ENCODE results near the gene KNOP1.

GRCh38 chr16:19705146-19705501 is 12.9 kb downstream of the KNOP1 start:
- TF ChIP-seq CTCF (IDR thresholded peaks at IDR 0.05; ENCODE audit: low read depth, low read length, poor library complexity, severe bottlenecking) (no peak), EZH2phosphoT487 (IDR thresholded peaks at IDR 0.05; ENCODE audit: borderline replicate concordance, low read length) (no peak)

Measured in DOHH2 (cell line).